Endothelial cell of umbilical vein (primary cell): ENCODE results near the gene C3orf85. TPM values are rescaled to one million over a fixed set of nuclear protein-coding genes. Genes with fewer than 3 reads are reported as not detected.

Source experiments
- BruUV-seq: library from RNA; stranded (reverse); fragments of 400-500 nt; replicated peaks from 2 replicates; lab custom pipeline; 2021; lab: Mats Ljungman, UMichigan
- CTCF ChIA-PET: fragments of 300-600, 350-600 bp; sonication (Branson Sonifier 250); formaldehyde crosslinking; loops from one replicate; lab custom pipeline; 2021; ENCODE audit warnings: antibody characterized with exemption, inconsistent platforms; lab: Charles Lee
- POLR2A ChIA-PET: fragments of 300-600, 350-600 bp; sonication (Branson Sonifier 250); formaldehyde crosslinking; loops from one replicate; lab custom pipeline; 2021; ENCODE audit warnings: antibody characterized with exemption, inconsistent platforms; lab: Charles Lee
- DNase-seq: peaks from one replicate; pipeline ENCODE4 v3.0.0-alpha.2; 2011; ENCODE audit warnings: low read depth, low spot score
- FAIRE-seq: peaks from 2 replicates; lab custom pipeline; 2011; peaks lifted over from hg19 to GRCh38; lab: Jason Lieb, UNC
- H2AFZ ChIP-seq: 2 replicates; pipeline ENCODE4 v1.6.0; 2012; ENCODE audit warnings: low read depth, low read length, control low read depth, inconsistent platforms
- H3K27ac ChIP-seq: 2 replicates; pipeline ENCODE4 v1.5.1; 2011; ENCODE audit warnings: low read depth, mild to moderate bottlenecking, control low read depth, low read length, moderate library complexity; ENCODE audit not compliant: insufficient read depth
- H3K27me3 ChIP-seq, 2 experiments: 2 replicates each; pipeline versions ENCODE4 v1.6.0 to v1.6.1; 2011; ENCODE audit warnings: low read length in 2 of 2, mixed read lengths in 1 of 2; ENCODE audit not compliant: control insufficient read depth in 2 of 2, insufficient read depth in 2 of 2
- H3K36me3 ChIP-seq, 2 experiments: 2 replicates in 1 of 2; 3 replicates in 1 of 2; pipeline ENCODE4 v1.5.1; 2011; ENCODE audit warnings: low read length in 2 of 2, mild to moderate bottlenecking in 1 of 2, moderate library complexity in 1 of 2; ENCODE audit not compliant: control insufficient read depth in 2 of 2, insufficient read depth in 2 of 2; ENCODE audit errors: extremely low read depth in 1 of 2
- H3K4me1 ChIP-seq: 3 replicates; pipeline ENCODE4 v1.5.1; 2011; ENCODE audit warnings: mild to moderate bottlenecking, low read length; ENCODE audit not compliant: control insufficient read depth, insufficient read depth; ENCODE audit errors: extremely low read depth
- H3K4me2 ChIP-seq: 2 replicates; pipeline ENCODE4 v1.6.1; 2011; ENCODE audit warnings: low read length, control low read depth, mixed read lengths; ENCODE audit not compliant: insufficient read depth
- H3K4me3 ChIP-seq, 3 experiments: fragments of 200-600 bp in 1 of 3; sonication (generic), shearing (Covaris generic) in 1 of 3; replicated peaks in 1 of 3; 2 replicates each; pipeline ENCODE4 v1.5.1; 2011 to 2016; ENCODE audit warnings: control low read depth in 3 of 3, low read length in 3 of 3, mild to moderate bottlenecking in 2 of 3, inconsistent platforms in 1 of 3, low read depth in 1 of 3, moderate library complexity in 1 of 3; ENCODE audit not compliant: insufficient read depth in 1 of 3
- H3K79me2 ChIP-seq: 2 replicates; pipeline ENCODE4 v1.6.0; 2012; ENCODE audit warnings: low read length, inconsistent platforms; ENCODE audit not compliant: control insufficient read depth, insufficient read depth
- H3K9ac ChIP-seq: replicated peaks from 2 replicates; pipeline ENCODE3; 2011; ENCODE audit warnings: low read length, control low read depth; ENCODE audit not compliant: insufficient read depth; ENCODE audit errors: extremely low read depth
- H3K9me1 ChIP-seq: replicated peaks from 3 replicates; pipeline ENCODE4 v1.6.0; 2011; ENCODE audit warnings: mild to moderate bottlenecking, low read length; ENCODE audit not compliant: control insufficient read depth, insufficient read depth; ENCODE audit errors: extremely low read depth
- H3K9me3 ChIP-seq: replicated peaks from 2 replicates; pipeline ENCODE4 v1.5.1; 2012; ENCODE audit warnings: low read length, inconsistent platforms; ENCODE audit not compliant: control insufficient read depth, insufficient read depth
- H4K20me1 ChIP-seq: replicated peaks from 2 replicates; pipeline ENCODE3; 2011; ENCODE audit warnings: mild to moderate bottlenecking, low read length; ENCODE audit not compliant: control insufficient read depth, insufficient read depth; ENCODE audit errors: extremely low read depth
- CTCF ChIP-seq, 2 donors: IDR thresholded peaks; 1 replicate in 1 of 2; 2 replicates in 1 of 2; pipeline ENCODE4 v1.5.1; 2011; ENCODE audit warnings: low read length in 2 of 2, mild to moderate bottlenecking in 2 of 2, moderate library complexity in 2 of 2, control low read depth in 1 of 2, inconsistent platforms in 1 of 2, low read depth in 1 of 2; ENCODE audit not compliant: insufficient read depth in 1 of 2; ENCODE audit errors: extremely low read depth in 1 of 2
- EZH2 ChIP-seq: IDR thresholded peaks from 2 replicates; pipeline ENCODE4 v1.6.1; 2012; ENCODE audit warnings: borderline replicate concordance, low read depth, mild to moderate bottlenecking, moderate library complexity, low read length, inconsistent platforms; ENCODE audit not compliant: severe bottlenecking
- FOS ChIP-seq: IDR thresholded peaks from 2 replicates; pipeline ENCODE4 v1.6.1; 2011; ENCODE audit warnings: mild to moderate bottlenecking, low read length, moderate library complexity, borderline replicate concordance; ENCODE audit not compliant: insufficient read depth
- GATA2 ChIP-seq: IDR thresholded peaks from 2 replicates; pipeline ENCODE4 v1.7.0; 2011; ENCODE audit warnings: low read depth, mild to moderate bottlenecking, moderate library complexity, mixed read lengths, low read length; ENCODE audit not compliant: insufficient read length, insufficient read depth
- JUN ChIP-seq: IDR thresholded peaks from 2 replicates; pipeline ENCODE4 v1.6.1; 2011; ENCODE audit warnings: borderline replicate concordance, low read depth; ENCODE audit not compliant: insufficient read length, insufficient read depth
- MAX ChIP-seq: IDR thresholded peaks from 2 replicates; pipeline ENCODE4 v1.6.1; 2011; ENCODE audit not compliant: insufficient read depth, insufficient read length
- MYC ChIP-seq: IDR thresholded peaks from one replicate; pipeline ENCODE4 v1.6.1; 2011; ENCODE audit warnings: mild to moderate bottlenecking, low read depth, low read length
- POLR2A ChIP-seq: IDR thresholded peaks from 2 replicates; pipeline ENCODE4 v1.6.1; 2012; ENCODE audit warnings: low read depth, mild to moderate bottlenecking, control low read depth, low read length
- POLR2AphosphoS5 ChIP-seq: IDR thresholded peaks from 2 replicates; pipeline ENCODE4 v1.6.1; 2012; ENCODE audit warnings: low read depth, mild to moderate bottlenecking, control low read depth, low read length, moderate library complexity; ENCODE audit not compliant: insufficient read depth
- dilution Hi-C: fragments of 300-500 bp; cut with MboI; formaldehyde crosslinking; loops from one replicate; pipeline ENCODE4 v1.15.0; 2019; ENCODE audit warnings: low sequenced_read_pairs; ENCODE audit not compliant: extremely low pct_ligation_motif_present
- intact Hi-C: fragments of 100-400 bp; cut with micrococcal nuclease; formaldehyde crosslinking; loops from one replicate; pipeline ENCODE4 v1.10.0; 2022
- polyA plus RNA-seq, 4 experiments: library from polyadenylated mRNA; depleted of rRNA in 3 of 4; stranded (reverse) in 3 of 4; unstranded in 1 of 4; fragments of >200 nt; gene quantifications; 2 replicates each; pipeline versions ENCODE4 v1.2.1 to v1.2.3, GENCODE V29; 2011 to 2012; ENCODE audit warnings: missing spikeins in 1 of 4
- total RNA-seq: library from RNA; stranded (reverse); gene quantifications from 2 replicates; pipeline ENCODE4 v1.2.3, GENCODE V29; 2021

C3orf85 gene
- total and polyA plus RNA-seq, 2 donors (not counting 3 experiments of a cell fraction or from before 2014, with no cell fraction given), result not detected

GRCh38 chr3:109143646-109144045 lies 7.1 kb downstream of the C3orf85 start:
- H3K9me1 ChIP-seq, result no peaks in the 10 kb centered on the region
- TF ChIP-seq MYC (no peak), POLR2A (no peak), CTCF (IDR thresholded peaks at IDR 0.05; ENCODE audit: extremely low read depth in 1 of 2, insufficient read depth in 1 of 2, low read depth in 1 of 2, low read length in 2 of 2) (no peak), FOS (no peak), POLR2AphosphoS5 (no peak), GATA2 (no peak), EZH2 (no peak), MAX (no peak), JUN (no peak)
- ChIA-PET POLR2A (no interaction called here), CTCF (no interaction called here)
- no peaks in the 10 kb centered on the region for H3K9me3 ChIP-seq
- no peak overlapping the region for H3K4me3 ChIP-seq
- no peaks in the 10 kb centered on the region for H3K27me3 ChIP-seq
- no peak overlapping the region for H2AFZ ChIP-seq
- FAIRE-seq (no peak), DNase-seq (no peak)
- H3K36me3 ChIP-seq, result no peaks in the 10 kb centered on the region
- intact Hi-C loops (no loop called here), dilution Hi-C loops (no loop called here)
- no peaks in the 10 kb centered on the region for H3K4me1 ChIP-seq
- no peak overlapping the region for H3K27ac ChIP-seq
- no peak overlapping the region for H3K4me2 ChIP-seq
- no peak overlapping the region for H3K9ac ChIP-seq
- H4K20me1 ChIP-seq, result no peaks in the 10 kb centered on the region
- H3K79me2 ChIP-seq, result no peaks in the 10 kb centered on the region
- BruUV-seq, result no TSS peak
